Measurements from ENCODE around the gene DMTF1.

DMTF1 gene, protein sequence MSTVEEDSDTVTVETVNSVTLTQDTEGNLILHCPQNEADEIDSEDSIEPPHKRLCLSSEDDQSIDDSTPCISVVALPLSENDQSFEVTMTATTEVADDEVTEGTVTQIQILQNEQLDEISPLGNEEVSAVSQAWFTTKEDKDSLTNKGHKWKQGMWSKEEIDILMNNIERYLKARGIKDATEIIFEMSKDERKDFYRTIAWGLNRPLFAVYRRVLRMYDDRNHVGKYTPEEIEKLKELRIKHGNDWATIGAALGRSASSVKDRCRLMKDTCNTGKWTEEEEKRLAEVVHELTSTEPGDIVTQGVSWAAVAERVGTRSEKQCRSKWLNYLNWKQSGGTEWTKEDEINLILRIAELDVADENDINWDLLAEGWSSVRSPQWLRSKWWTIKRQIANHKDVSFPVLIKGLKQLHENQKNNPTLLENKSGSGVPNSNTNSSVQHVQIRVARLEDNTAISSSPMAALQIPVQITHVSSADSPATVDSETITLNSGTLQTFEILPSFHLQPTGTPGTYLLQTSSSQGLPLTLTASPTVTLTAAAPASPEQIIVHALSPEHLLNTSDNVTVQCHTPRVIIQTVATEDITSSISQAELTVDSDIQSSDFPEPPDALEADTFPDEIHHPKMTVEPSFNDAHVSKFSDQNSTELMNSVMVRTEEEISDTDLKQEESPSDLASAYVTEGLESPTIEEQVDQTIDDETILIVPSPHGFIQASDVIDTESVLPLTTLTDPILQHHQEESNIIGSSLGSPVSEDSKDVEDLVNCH

DNA sequence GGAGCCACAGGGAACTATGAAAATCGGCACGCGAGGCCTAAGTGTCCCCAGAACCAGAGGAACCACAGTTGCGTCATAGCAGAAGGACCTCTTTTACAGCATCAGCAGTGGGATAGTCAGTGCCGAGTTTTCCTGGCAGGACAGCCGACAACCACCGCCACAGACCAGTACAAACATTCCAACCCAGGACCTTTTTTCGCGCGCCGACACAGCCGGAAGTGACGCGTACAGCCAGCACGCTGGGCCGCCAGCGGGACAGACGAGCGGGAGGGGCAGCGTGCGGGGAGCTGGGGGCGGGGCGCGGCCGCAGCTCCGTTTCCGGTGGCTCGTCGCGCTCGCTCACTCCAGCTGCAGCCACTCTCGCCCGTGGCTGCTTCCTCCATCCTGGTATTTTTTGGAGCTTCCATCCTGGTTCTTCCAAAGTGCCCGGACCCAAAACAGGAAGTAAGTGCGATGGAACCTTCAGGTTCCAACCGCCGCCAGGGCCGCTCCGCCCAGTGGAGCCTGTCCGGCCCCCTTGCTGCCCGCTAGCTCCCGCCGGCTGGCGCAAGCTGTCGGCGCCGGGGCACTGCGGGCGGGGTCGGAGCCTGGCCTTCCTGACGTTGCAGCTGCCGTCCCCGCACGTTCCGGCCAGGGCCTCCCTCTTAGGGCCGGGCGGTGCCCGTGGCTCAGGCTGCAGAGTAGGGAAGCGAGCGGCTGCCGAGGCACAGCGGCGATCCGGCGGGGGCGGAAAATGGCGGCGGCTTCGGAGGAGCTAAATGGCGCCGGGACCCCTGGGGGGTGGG, at the start of gene DMTF1:
DMTF1 (plus strand) TSS at position 342 of the 785 bp plus-strand sequence. CDS start 12,489 bp downstream, outside the sequence.
- Histone ChIP-seq H3K4me3 (ENCODE audit: low read length, poor library complexity, severe bottlenecking) (peak within 1 kb of the TSS; percentile 87), H3K4me2 (ENCODE audit: low read depth, low read length, poor library complexity, severe bottlenecking) (peak within 1 kb of the TSS; percentile 85), H3F3A (ENCODE audit: low read depth) (no peaks in the 10 kb centered on the region; the same call in 1 of the 2 replicates), H3K36me3 (ENCODE audit: insufficient read depth, low read length) (no peaks in the 10 kb centered on the region), H3K79me2 (ENCODE audit: insufficient read depth, low read length) (peaks cover 50% of the 10 kb centered on the region), H3K9ac (ENCODE audit: low read depth, low read length, poor library complexity, severe bottlenecking) (peak within 1 kb of the TSS; percentile 98), H3K9me2 (replicated peaks; ENCODE audit: low read depth, low read length) (no peaks in the 10 kb centered on the region), H3K27me3 (ENCODE audit: insufficient read depth, low read length, poor library complexity, severe bottlenecking) (peaks cover 5% of the 10 kb centered on the region), H3K4me1 (ENCODE audit: insufficient read depth, low read length, poor library complexity, severe bottlenecking) (peaks cover 37% of the 10 kb centered on the region), H2AFZ (ENCODE audit: low read length) (peak within 1 kb of the TSS; percentile 96), H3K9me3 (ENCODE audit: insufficient read depth, low read depth, low read length) (no peaks in the 10 kb centered on the region), H4K20me1 (ENCODE audit: insufficient read depth, low read length, poor library complexity, severe bottlenecking) (peaks cover 46% of the 10 kb centered on the region)
- TF ChIP-seq, protein P1, sequence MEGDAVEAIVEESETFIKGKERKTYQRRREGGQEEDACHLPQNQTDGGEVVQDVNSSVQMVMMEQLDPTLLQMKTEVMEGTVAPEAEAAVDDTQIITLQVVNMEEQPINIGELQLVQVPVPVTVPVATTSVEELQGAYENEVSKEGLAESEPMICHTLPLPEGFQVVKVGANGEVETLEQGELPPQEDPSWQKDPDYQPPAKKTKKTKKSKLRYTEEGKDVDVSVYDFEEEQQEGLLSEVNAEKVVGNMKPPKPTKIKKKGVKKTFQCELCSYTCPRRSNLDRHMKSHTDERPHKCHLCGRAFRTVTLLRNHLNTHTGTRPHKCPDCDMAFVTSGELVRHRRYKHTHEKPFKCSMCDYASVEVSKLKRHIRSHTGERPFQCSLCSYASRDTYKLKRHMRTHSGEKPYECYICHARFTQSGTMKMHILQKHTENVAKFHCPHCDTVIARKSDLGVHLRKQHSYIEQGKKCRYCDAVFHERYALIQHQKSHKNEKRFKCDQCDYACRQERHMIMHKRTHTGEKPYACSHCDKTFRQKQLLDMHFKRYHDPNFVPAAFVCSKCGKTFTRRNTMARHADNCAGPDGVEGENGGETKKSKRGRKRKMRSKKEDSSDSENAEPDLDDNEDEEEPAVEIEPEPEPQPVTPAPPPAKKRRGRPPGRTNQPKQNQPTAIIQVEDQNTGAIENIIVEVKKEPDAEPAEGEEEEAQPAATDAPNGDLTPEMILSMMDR (conservative IDR thresholded peaks at IDR 0.05; ENCODE audit: low read length), result no peak
- TF ChIP-seq EZH2phosphoT487 (IDR thresholded peaks at IDR 0.05; ENCODE audit: borderline replicate concordance), result no peak

DNA sequence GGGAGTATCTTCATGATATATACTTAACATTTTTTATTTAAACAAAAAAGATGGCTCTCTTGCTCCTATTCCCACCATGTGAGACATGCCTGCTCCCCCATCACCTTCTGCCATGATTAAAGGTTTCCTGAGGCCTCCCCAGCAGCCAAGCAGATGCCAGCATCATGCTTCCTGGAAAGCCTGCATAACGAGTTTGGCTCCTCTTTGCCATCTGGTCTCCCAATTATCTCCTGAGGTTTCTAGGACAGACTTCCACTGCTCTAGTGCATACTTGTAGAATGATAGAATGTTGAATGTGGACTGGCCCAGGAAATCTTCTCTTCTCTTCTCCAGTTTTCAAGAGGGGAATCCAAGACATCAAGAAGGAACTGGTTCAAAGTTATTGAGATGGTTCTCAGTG, 46.9 kb upstream of the DMTF1 start:
- no peaks in the 10 kb centered on the region for H3K4me1 ChIP-seq (ENCODE audit: insufficient read depth, low read length, poor library complexity, severe bottlenecking)
- no peaks in the 10 kb centered on the region for H4K20me1 ChIP-seq (ENCODE audit: insufficient read depth, low read length, poor library complexity, severe bottlenecking)
- no peaks in the 10 kb centered on the region for H3K9me2 ChIP-seq (replicated peaks; ENCODE audit: low read depth, low read length)
- H3K36me3 ChIP-seq (ENCODE audit: insufficient read depth, low read length), result no peaks in the 10 kb centered on the region
- H3K4me2 ChIP-seq (ENCODE audit: low read depth, low read length, poor library complexity, severe bottlenecking), result no peak overlapping the region
- no peak overlapping the region for H3K9ac ChIP-seq (ENCODE audit: low read depth, low read length, poor library complexity, severe bottlenecking)
- H3K79me2 ChIP-seq (ENCODE audit: insufficient read depth, low read length), result no peaks in the 10 kb centered on the region
- no peaks in the 10 kb centered on the region for H3F3A ChIP-seq (ENCODE audit: low read depth)
- no peak overlapping the region for H2AFZ ChIP-seq (ENCODE audit: low read length)
- H3K27me3 ChIP-seq (ENCODE audit: insufficient read depth, low read length, poor library complexity, severe bottlenecking), result no peaks in the 10 kb centered on the region
- TF ChIP-seq, protein P1 (conservative IDR thresholded peaks at IDR 0.05; ENCODE audit: low read length), result no peak
- no peak for TF ChIP-seq EZH2phosphoT487 (IDR thresholded peaks at IDR 0.05; ENCODE audit: borderline replicate concordance)
- no peaks in the 10 kb centered on the region for H3K9me3 ChIP-seq (ENCODE audit: insufficient read depth, low read depth, low read length)
- H3K4me3 ChIP-seq (ENCODE audit: low read length, poor library complexity, severe bottlenecking), result no peak overlapping the region

DNA sequence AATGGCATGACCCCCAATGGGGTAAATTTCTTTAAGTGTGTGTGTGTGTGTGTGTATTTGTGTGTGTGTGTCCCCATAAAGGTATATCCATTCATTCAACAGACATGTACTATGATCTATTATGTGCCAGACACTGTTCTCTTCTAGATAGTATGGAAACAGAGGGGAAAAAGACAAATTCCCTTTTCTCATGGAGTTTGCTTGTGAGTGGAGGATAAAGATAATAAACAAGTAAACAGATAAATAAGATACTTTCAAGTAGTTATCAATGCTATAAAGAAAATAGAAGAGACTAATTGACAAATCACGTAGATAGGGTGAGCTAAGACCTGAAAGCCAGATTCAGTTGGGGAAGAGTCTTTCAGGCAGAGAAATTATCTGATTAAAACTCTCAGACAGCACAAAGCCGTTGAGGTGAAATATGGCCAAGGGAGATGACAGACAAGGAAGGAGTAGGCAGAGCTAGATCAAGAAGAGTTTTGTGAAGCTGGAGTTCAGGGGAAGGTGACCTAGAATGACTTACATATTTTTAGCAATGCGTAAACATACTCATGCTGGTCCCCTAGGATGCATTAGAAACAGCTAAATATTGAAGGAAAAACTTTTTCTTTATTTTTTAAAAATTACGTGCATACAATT, 45.2 kb upstream of the DMTF1 start:
- Histone ChIP-seq H3K36me3 (ENCODE audit: insufficient read depth, low read length) (no peaks in the 10 kb centered on the region), H3K27me3 (ENCODE audit: insufficient read depth, low read length, poor library complexity, severe bottlenecking) (no peaks in the 10 kb centered on the region), H3K4me3 (ENCODE audit: low read length, poor library complexity, severe bottlenecking) (no peak overlapping the region), H3K9me2 (replicated peaks; ENCODE audit: low read depth, low read length) (no peaks in the 10 kb centered on the region), H2AFZ (ENCODE audit: low read length) (no peak overlapping the region), H4K20me1 (ENCODE audit: insufficient read depth, low read length, poor library complexity, severe bottlenecking) (no peaks in the 10 kb centered on the region), H3K4me2 (ENCODE audit: low read depth, low read length, poor library complexity, severe bottlenecking) (no peak overlapping the region), H3K9ac (ENCODE audit: low read depth, low read length, poor library complexity, severe bottlenecking) (no peak overlapping the region), H3K79me2 (ENCODE audit: insufficient read depth, low read length) (no peaks in the 10 kb centered on the region), H3K9me3 (ENCODE audit: insufficient read depth, low read depth, low read length) (no peaks in the 10 kb centered on the region), H3K4me1 (ENCODE audit: insufficient read depth, low read length, poor library complexity, severe bottlenecking) (no peaks in the 10 kb centered on the region), H3F3A (ENCODE audit: low read depth) (no peaks in the 10 kb centered on the region)
- no peak for TF ChIP-seq EZH2phosphoT487 (IDR thresholded peaks at IDR 0.05; ENCODE audit: borderline replicate concordance)
- TF ChIP-seq, protein P1 (conservative IDR thresholded peaks at IDR 0.05; ENCODE audit: low read length), result no peak

Measured in Loucy (cell line).